Heart left ventricle (tissue), 13 donors: ENCODE results near the gene NCAPD3.

Source experiments
- CTCF ChIP-seq, 12 donors: fragments of 200-600 bp; sonication (generic) in 4 of 12; IDR thresholded peaks; one replicate each; pipeline versions ENCODE4 v1.5.0 to v1.8.0; 2018 to 2022; ENCODE audit warnings: antibody characterized with exemption in 12 of 12, mild to moderate bottlenecking in 5 of 12
- POLR2A ChIP-seq, 2 donors: fragments of 450-650 bp; IDR thresholded peaks; one replicate each; pipeline ENCODE4 v1.6.1; 2017; ENCODE audit warnings: antibody characterized with exemption in 2 of 2, mild to moderate bottlenecking in 2 of 2, moderate library complexity in 2 of 2
- donor health status: ischemic (EF 13 %, LVEDD 7.1; RV severe dilation, severe dysfunction).
- donor health status: DM: no; HTN: yes; CAD: no.
- donor health status: DM: no; HTN: no; CAD: no.
- donor health status: ischemic (EF 25% LVEDD 6.9; RV normal size, moderate dysfunction).
- donor health status: ischemic (EF 25% LVEDD 5.7; RV mildly dilated, moderate dysfunction).
- donor health status: ischemic (EF 35%, LVEDD 5.7; RV mildly dilated, moderate dysfunction).
- donor health status: nonischemic (EF 11% LVEDD 7.7; RV severe dilation, severe dysfunction).
- donor health status: DM: yes; HTN: yes; CAD: no.
- donor health status: PGD.
- donor health status: ischemic (EF 29% LVEDD 5.4; RV normal size, mild dysfunction).
- donor health status: nonischemic (EF 23%, LVEDD 6.1; RV moderate dilation, normal function).

GRCh38 chr11:134140961-134141490, 82.7 kb downstream of the NCAPD3 start:
- no peak for TF ChIP-seq CTCF (IDR thresholded peaks at IDR 0.05)
- no peak for TF ChIP-seq POLR2A (IDR thresholded peaks at IDR 0.05)
